ENCODE measurements around the gene PAK6.

PAK6 gene

GRCh38 chr15:40312370-40313158, 73.7 kb downstream of the PAK6 start:
- ChIA-PET POLR2A (no interaction called here), CTCF (interaction anchor here (1.3 to 23.2 kb wide), 7 partner anchors 8 to 198 kb away, joined by 3 to 405 read pairs (median 18); partner anchors contain the start of genes CCDC9B and INAFM2)
- TF ChIP-seq, protein P1, sequence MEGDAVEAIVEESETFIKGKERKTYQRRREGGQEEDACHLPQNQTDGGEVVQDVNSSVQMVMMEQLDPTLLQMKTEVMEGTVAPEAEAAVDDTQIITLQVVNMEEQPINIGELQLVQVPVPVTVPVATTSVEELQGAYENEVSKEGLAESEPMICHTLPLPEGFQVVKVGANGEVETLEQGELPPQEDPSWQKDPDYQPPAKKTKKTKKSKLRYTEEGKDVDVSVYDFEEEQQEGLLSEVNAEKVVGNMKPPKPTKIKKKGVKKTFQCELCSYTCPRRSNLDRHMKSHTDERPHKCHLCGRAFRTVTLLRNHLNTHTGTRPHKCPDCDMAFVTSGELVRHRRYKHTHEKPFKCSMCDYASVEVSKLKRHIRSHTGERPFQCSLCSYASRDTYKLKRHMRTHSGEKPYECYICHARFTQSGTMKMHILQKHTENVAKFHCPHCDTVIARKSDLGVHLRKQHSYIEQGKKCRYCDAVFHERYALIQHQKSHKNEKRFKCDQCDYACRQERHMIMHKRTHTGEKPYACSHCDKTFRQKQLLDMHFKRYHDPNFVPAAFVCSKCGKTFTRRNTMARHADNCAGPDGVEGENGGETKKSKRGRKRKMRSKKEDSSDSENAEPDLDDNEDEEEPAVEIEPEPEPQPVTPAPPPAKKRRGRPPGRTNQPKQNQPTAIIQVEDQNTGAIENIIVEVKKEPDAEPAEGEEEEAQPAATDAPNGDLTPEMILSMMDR (IDR thresholded peaks at IDR 0.05; ENCODE audit: control extremely low read depth, extremely low read depth, low read depth, missing control alignments), result no peak
- no peak for DNase-seq (ENCODE audit: extremely low spot score)

GRCh38 chr15:40313531-40314398, 74.9 kb downstream of the PAK6 start:
- POLR2A ChIA-PET, result no interaction called here
- DNase-seq (ENCODE audit: extremely low spot score), result no peak

DNA sequence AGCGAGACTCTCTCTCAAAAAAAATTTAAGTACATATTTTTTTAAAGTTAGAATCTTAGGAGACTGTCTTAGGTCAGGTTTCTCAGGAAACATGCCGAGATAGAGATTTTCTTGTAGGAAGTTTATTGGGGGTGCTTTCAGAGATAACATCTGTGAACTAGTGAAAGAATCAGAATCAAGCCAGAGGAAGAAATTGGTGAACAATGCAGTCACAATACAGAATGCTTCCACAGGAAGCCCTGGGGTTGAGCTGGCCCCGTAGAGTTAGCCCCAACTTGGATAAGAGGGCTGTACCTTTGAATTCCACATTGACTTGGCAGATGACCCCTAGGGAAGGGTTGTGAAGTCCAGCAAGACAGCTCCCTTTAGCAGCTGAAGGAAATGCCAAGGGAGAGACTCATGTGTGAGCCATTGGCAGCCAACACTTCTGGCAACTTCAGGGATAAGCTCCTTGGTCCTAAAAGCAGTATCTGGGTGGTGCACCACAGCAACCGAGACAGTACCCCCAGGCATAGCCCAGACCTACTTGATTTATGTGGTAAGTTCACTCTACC, 75.9 kb downstream of the PAK6 start:
- ChIA-PET CTCF (interaction anchor here (1.1 to 23.2 kb wide), 4 partner anchors 12 to 40 kb away, joined by 3 to 405 read pairs (median 17); no protein-coding TSS in a partner anchor), POLR2A (no interaction called here)
- TF ChIP-seq, protein P1 (IDR thresholded peaks at IDR 0.05; ENCODE audit: control extremely low read depth, extremely low read depth, low read depth, missing control alignments), result no peak
- DNase-seq (ENCODE audit: extremely low spot score), result no peak

More at GRCh38 chr15:40313531-40314398, 74.9 kb downstream of the PAK6 start:
- TF ChIP-seq, protein P1 (IDR thresholded peaks at IDR 0.05; ENCODE audit: control extremely low read depth, extremely low read depth, low read depth, missing control alignments), result no peak
- CTCF ChIA-PET, result interaction anchor here (0.9 to 23.2 kb wide), 8 partner anchors 7 to 104 kb away, joined by 3 to 405 read pairs (median 17); partner anchors contain the start of genes CCDC9B and INAFM2

- POLR2A ChIA-PET, result no interaction called here
- DNase-seq (ENCODE audit: extremely low spot score), result no peak
- TF ChIP-seq, protein P1 (IDR thresholded peaks at IDR 0.05; ENCODE audit: control extremely low read depth, extremely low read depth, low read depth, missing control alignments), result no peak
- CTCF ChIA-PET, result interaction anchor here (1.3 to 23.2 kb wide), 5 partner anchors 9 to 42 kb away, joined by 4 to 405 read pairs (median 7); partner anchors contain the start of gene PLCB2
Measured at GRCh38 chr15:40316931-40317330, 78.1 kb downstream of the PAK6 start.

DNA sequence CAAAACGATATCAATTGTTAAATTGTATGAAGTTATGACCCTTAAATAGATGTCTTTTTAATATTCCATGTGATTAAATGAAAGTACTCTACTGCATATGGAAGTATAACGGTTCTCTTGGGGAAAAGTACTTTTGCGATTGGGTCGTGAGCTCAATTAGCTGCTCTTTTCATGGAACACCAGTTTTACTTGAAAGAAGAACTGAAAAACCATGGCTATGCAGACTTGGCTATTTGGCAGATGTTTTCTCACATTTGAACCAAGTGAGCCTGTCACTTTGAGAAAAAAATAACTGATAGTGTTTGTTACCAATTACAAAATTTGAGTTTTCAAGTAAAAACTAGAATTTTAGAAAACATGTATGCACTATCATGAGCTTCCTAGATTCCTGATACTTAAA, 78.7 kb downstream of the PAK6 start:
- TF ChIP-seq, protein P1 (IDR thresholded peaks at IDR 0.05; ENCODE audit: control extremely low read depth, extremely low read depth, low read depth, missing control alignments), result no peak
- DNase-seq (ENCODE audit: extremely low spot score), result no peak
- CTCF ChIA-PET, result interaction anchor here (1.2 to 23.2 kb wide), 4 partner anchors 13 to 104 kb away, joined by 3 to 405 read pairs (median 26); no protein-coding TSS in a partner anchor
- POLR2A ChIA-PET, result no interaction called here

DNA sequence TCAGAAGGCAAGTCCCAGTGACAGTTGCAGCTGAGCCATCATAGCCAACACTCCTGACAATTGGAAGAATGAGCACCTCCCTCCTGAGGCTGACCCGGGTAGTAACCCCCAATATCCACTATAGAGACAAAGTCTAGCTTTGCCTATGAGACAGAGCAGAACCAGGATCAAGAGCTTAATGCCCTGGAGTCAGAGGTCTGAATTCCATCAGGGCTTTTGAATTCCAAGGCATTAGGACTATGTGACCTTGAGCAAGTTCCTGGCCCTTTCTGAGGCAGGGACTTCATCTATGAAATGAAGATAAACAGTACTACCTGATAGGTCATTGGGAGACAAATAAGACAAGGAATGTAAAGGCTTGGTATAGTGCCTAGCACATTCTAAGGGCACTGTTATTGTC, 81.5 kb downstream of the PAK6 start:
- ChIA-PET POLR2A (no interaction called here), CTCF (interaction anchor here (1.0 to 23.2 kb wide), 22 partner anchors 8 to 282 kb away, joined by 3 to 405 read pairs (median 5); partner anchors contain the start of genes BAHD1, CCDC9B, PHGR1 and PLCB2)
- TF ChIP-seq, protein P1 (IDR thresholded peaks at IDR 0.05; ENCODE audit: control extremely low read depth, extremely low read depth, low read depth, missing control alignments), result no peak
- DNase-seq (ENCODE audit: extremely low spot score), result no peak
